GM19023 (cell line): Measurements from ENCODE around the gene P4HA1.

Source experiments
- ATAC-seq: cut with Tn5 transposase; IDR thresholded peaks from one replicate; pipeline ENCODE4 v1.9.1; 2021; ENCODE audit warnings: mild to moderate bottlenecking, moderate library complexity; ENCODE audit not compliant: unreplicated experiment

Gene P4HA1

GRCh38 chr10:73094986-73095480, 1.6 kb downstream of the P4HA1 start:
- no peak for ATAC-seq

- no peak for ATAC-seq
Measured at GRCh38 chr10:73093922-73094850, 2.5 kb downstream of the P4HA1 start.

- no peak for ATAC-seq
Measured at GRCh38 chr10:73092830-73093229, 3.8 kb downstream of the P4HA1 start.

GRCh38 chr10:73088304-73088703, 8.4 kb downstream of the P4HA1 start:
- no peak for ATAC-seq

DNA sequence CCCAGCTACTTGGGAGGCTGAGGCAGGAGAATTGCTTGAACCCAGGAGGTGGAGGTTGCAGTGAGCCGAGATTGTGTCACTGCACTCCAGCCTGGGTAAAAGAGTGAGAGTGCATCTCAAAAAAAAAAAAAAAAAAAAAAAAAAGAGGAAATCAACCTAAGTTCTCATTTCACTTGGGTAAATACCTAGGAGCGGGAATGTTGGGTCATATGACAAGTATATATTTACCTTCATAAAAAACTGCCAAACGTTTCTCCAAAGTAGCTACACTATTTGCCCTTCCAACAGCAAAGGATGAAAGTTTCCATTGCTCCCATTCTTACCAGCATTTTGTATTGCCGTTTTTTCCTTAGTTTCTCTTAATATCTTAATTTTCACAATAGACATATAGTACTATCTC, 9.8 kb downstream of the P4HA1 start:
- ATAC-seq: no peak

DNA sequence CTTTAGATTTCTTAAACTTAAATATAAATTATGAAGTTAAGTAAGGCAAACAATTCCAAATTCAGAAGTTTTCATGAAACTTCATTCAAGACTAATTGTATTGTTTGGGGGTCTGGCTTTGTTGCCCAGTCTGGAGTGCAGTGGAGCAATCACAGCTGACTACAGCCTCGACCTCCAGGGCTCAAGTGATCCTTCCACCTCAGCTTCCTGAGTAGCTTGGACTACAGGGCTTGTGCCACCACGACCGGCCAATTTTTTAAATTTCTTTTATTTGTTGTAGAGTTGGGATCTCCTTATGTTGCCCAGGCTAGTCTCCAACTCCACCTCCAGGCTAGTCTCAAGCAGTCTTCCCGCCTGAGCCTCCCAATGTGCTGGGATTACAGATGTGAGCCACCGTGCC, 12.5 kb downstream of the P4HA1 start:
- ATAC-seq: no peak

DNA sequence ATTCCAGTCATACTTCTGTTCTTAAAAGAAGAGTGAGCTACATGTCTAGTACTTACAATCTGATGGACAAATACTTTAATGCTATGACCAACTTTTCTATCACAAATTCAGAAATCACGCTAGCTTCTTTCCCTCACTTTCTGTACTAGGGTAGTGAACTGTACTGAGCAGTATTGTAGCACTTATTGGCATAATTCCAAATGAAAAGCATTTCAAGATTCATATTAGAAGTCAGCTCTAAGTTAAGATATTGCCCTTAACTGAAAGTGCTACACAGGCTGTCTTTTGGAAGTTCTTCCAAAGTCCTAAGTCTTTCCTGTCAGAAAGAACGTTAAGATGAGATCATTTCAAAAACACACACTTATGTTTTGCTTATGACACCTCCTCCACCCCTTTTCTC, 13.4 kb downstream of the P4HA1 start:
- no peak for ATAC-seq

DNA sequence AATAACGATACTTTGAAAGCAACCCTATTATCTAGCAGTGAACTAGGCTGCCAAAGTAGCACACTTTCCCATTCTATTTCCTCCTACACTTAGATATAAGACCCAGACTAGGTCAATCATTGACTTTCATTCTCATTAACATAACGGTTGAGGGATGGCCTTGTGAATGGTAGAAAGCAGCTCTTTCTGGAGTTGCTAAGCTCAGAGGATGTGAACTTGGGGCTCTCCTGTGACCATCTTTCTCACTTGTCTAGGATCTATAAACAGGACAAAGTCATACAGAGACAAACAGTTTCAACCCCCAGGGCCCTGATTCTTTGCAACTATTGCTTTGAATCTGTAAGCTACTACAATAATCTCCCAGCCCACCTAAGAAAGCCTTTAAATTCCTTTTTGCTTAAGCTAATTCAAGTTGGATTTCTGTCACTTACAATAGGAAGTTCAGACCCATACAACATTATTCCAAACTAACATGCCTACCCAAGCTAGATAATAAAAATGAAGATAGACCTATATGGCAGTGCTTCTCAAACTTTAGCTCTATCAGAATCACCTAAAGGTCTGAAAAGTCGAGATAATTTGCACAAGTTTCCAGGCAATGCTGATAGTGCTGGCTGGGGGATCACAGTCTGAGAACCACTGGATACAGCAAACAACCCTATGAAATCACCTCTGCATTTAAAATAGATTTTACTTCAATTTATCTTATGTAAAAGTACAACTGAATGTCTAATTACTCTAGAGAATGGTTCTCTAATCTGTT, 16.7 kb downstream of the P4HA1 start:
- ATAC-seq: peak; percentile 78

- ATAC-seq: no peak
Measured at GRCh38 chr10:73076360-73077183, 20.1 kb downstream of the P4HA1 start.

- ATAC-seq: no peak
Measured at GRCh38 chr10:73075829-73076228, 20.8 kb downstream of the P4HA1 start.

DNA sequence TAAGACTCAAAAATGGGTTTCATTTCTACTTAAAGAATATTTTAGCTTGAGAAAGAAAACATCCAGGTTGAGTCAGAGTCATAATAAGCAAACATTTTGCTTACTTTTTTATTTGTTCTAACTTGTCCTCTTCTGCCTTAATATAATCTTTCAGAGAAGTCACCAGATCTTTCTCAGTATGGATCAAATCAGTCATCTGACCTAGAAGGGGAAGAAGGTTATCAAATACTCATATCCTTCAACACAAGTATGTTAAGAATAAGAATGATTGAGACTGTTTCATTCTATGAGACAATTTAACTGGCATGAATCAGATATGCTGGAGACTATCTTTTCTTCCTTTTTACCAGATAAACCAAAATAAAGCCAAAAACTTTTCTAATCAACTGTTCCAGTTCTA, 23.0 kb downstream of the P4HA1 start:
- ATAC-seq: no peak

GRCh38 chr10:73065441-73065840, 31.2 kb downstream of the P4HA1 start:
- ATAC-seq: no peak

DNA sequence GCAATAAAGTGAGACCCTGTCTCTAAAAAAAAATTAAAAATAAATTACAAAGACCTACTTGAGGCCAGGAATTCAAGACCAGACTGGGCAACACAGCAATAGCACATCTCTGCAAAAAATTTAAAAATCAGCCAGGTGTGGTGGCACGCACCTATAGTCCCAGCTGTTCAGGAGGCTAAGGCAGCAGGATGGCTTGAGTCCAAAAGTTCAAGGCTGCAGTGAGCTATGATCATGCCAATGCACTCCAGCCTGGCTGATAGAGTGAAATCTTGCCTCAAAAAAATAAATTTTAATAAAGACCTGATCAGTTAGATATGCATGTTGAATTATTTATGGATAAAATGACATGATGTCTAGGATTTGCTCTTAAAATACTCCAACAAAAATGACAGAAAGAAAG, 34.9 kb downstream of the P4HA1 start:
- ATAC-seq: no peak

DNA sequence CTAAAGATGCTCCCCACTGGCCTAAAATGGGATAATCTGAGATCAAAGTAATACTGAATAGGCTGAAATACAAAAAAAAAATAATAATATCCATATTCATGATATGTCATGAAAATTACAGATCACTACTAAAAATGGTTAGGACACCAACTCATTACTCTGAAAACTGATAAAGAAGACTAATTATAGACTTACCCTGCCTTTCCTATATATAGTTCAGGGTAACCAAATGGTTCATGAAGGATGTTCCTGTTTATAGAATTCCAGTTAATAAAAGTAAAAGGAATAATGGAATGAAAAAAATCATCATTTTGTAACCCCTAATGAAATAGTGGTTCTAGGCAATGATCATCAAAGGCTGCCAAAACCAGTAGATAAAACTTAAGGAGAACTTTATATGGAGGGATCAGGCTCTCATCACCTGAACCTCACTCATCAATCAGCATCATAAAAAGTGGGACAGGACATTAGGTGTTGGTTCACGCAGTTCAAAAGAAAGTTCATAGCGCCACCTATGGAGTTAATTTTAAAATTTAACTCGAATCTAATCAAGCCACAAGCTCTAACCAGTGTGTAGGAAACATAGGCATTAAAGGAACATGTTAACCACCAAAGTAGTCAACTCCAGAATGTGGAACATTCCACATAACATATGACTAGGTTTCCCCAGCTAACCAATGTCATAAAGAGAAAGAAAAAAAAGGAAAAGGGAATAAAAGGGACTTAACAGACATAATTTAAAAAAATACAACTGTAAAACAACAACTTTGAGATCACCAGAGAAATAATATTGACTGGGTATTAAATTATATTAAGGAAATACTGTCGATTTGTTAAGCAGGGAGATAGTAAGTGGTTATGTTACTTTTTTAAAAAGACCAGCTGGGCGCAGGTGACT, 35.7 kb downstream of the P4HA1 start:
- ATAC-seq: no peak

GRCh38 chr10:73060173-73060572, 36.5 kb downstream of the P4HA1 start:
- no peak for ATAC-seq

GRCh38 chr10:73058057-73058591, 38.5 kb downstream of the P4HA1 start:
- ATAC-seq: no peak

DNA sequence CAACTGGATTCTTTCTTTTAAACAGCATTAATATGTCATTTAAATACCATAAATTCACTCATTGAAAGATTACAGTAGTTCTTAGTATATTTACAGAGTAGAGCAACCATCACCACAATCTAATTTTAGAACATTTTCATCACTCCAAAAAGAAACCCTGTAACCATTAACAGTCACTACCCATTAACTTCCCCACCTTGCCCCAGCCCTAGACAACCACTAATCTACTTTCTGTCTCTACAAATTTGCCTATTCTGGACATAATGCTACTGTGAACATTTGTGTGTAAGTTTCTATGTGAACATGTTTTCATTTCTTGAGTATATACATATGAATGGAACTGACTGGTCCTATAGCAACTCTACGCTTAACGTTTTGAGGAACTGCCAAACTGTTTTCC, 42.4 kb downstream of the P4HA1 start:
- ATAC-seq: peak; percentile 87

DNA sequence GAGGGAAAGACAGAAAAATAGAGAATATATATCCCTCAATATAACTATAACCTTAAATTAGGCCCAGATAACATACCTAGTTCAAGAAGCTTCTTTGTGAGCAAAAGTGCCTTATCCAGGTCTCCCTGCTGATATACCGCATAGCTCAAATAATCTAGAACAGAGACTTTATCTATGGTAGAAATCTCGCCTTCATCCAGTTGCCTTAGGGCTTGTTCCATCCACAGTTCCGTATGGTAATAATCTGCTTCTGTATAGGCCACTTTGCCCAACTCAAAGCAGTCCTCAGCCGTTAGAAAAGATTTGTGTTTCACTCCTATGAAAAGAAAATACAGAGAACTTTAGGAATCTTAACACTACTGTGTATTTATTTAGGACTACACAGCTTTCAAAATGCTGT, 43.4 kb downstream of the P4HA1 start:
- ATAC-seq: no peak

DNA sequence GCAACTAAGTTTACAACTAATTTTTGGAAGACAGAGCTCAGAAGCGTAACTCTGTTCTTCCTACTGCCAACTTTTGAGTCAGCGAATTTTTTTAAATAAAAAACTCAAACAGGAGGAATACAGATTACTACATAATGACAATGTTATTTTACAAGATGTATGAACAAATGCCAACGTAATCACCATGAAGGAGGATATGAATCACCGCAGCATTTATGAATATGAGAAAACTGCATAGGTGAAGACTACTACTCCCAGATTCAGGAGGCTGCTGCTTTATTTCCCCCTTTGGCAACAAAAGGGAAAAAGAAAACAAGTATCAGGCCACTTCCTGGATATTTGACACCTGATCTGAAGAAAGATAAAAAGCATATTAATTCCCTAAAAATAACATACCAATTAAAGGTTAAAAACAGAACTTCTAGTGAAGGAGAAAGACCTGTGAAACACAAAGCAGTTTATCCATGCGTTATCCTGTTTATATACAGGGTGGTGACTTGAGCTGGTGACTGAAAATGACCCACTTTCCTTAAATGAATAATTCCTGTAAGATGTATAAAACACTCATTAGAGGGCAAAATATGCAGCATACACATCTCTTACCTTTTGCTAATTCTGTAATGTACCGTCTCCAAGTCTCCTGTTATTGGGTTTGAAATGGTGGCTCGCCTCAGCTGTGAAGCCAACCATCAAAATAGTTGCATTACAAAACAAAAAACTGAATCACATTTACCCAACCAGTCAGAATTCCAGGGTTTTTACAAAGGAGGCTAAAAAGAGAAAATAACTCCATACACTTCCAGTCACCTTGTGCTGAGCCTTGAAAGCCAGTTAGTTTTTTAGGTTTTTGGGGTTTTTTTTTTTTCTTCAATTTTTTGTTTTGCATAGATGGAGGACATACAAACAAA, 52.0 kb downstream of the P4HA1 start:
- no peak for ATAC-seq
